ENCODE results near the gene RHBDD3. TPM values are rescaled to one million over a fixed set of nuclear protein-coding genes. Genes with fewer than 3 reads are reported as not detected.

The RHBDD3 gene
- total and polyA plus RNA-seq, 2 of the 8 experiments (the other 6 are each of a cell fraction or from before 2014, with no cell fraction given): 72.1 to 117 TPM

- Histone ChIP-seq H3K56ac (replicated peaks; ENCODE audit: insufficient read length, low read depth, low read length) (no peak overlapping the region), H3K4me3 (ENCODE audit: extremely low read depth in 1 of 4, insufficient read depth in 2 of 4, low read depth in 3 of 4, low read length in 4 of 4) (no peak overlapping the region), H3K79me1 (ENCODE audit: low read depth, low read length) (peaks cover 3% of the 10 kb centered on the region; the same call in 1 of the 2 replicates), H4K91ac (replicated peaks; ENCODE audit: insufficient read length, low read length) (no peak overlapping the region), H4K5ac (ENCODE audit: insufficient read length, low read depth, low read length) (no peak overlapping the region), H3K36me3 (ENCODE audit: control insufficient read depth in 2 of 4, insufficient read depth in 4 of 4, low read length in 3 of 4) (peaks cover 0 to 13% (median 1%) of the 10 kb centered on the region in 4 experiments; a peak in 4 of 8 replicates), H2BK120ac (replicated peaks; ENCODE audit: low read depth, low read length) (no peak overlapping the region), H2BK20ac (ENCODE audit: low read length) (no peak overlapping the region), H3K23ac (ENCODE audit: insufficient read length) (no peak overlapping the region), H3K18ac (ENCODE audit: extremely low read depth, low read length) (no peak overlapping the region), H3K23me2 (ENCODE audit: low read depth, low read length) (no peaks in the 10 kb centered on the region), H3K4me2 (ENCODE audit: insufficient read depth in 1 of 2, low read depth in 2 of 2, low read length in 2 of 2) (no peak overlapping the region), H2AK5ac (ENCODE audit: low read depth, low read length) (no peak overlapping the region), H4K8ac (ENCODE audit: extremely low read depth, insufficient read depth, low read length) (no peak overlapping the region), H3K79me2 (ENCODE audit: control insufficient read depth in 1 of 2, insufficient read depth in 2 of 2, low read length in 2 of 2) (no peaks in the 10 kb centered on the region), H3K4ac (replicated peaks; ENCODE audit: insufficient read length, low read depth, low read length) (no peak overlapping the region), H4K20me1 (replicated peaks in 1 of 2; ENCODE audit: control insufficient read depth in 1 of 2, insufficient read depth in 2 of 2, low read length in 2 of 2) (peaks cover 3 to 19% of the 10 kb centered on the region in 2 experiments), H3K27ac (ENCODE audit: low read depth, low read length) (no peak overlapping the region), H2AFZ (ENCODE audit: low read length) (no peak overlapping the region), H2BK12ac (ENCODE audit: low read depth, low read length) (no peak overlapping the region), H3K9me3 (ENCODE audit: insufficient read depth in 2 of 2, low read depth in 1 of 2, low read length in 1 of 2) (no peaks in the 10 kb centered on the region), H3K14ac (ENCODE audit: insufficient read length) (no peak overlapping the region), H2BK5ac (ENCODE audit: low read depth, low read length) (no peak overlapping the region), H3K9ac (replicated peaks in 1 of 4; ENCODE audit: extremely low read depth in 1 of 4, low read depth in 3 of 4, low read length in 3 of 4) (no peak overlapping the region), H3K27me3 (replicated peaks in 1 of 4; ENCODE audit: control insufficient read depth in 3 of 4, extremely low read depth in 1 of 4, insufficient read depth in 3 of 4, low read length in 3 of 4) (no peaks in the 10 kb centered on the region), H3K4me1 (replicated peaks in 1 of 4; ENCODE audit: control insufficient read depth in 3 of 4, insufficient read depth in 4 of 4, low read length in 3 of 4) (peaks cover 0 to 6% (median 0%) of the 10 kb centered on the region in 4 experiments; a peak in 2 of 7 replicates), H2BK15ac (ENCODE audit: low read length) (no peak overlapping the region)
- DNase-seq (ENCODE audit: low read depth in 1 of 2, low spot score in 2 of 2) (no peak), FAIRE-seq (no peak)
- CTCF ChIA-PET (ENCODE audit: partially characterized antibody): interaction anchor here (0.6 to 4.6 kb wide), 4 partner anchors 11 to 312 kb away, joined by 3 to 34 read pairs (median 4); no protein-coding TSS in a partner anchor
- WGBS, 2 experiments (ENCODE audit: extremely low coverage in 1 of 2, insufficient coverage in 1 of 2, insufficient read length in 1 of 2, insufficient replicate concordance in 2 of 2, low coverage in 1 of 2, low lambda C conversion rate in 2 of 2, missing lambda C conversion rate in 1 of 2): 90% methylated on average over 8 of the region's 8 CpGs; no CpG with 5 or more reads in 1 of the 2 experiments
- POLR2A ChIA-PET (ENCODE audit: partially characterized antibody): interaction anchor here (0.6 to 8.6 kb wide), 8 partner anchors 9 to 112 kb away, joined by 3 to 139 read pairs (median 4); partner anchors contain the start of genes EWSR1 and RHBDD3
- TF ChIP-seq RXRA (IDR thresholded peaks at IDR 0.05; ENCODE audit: insufficient read depth, low read depth, low read length) (no peak), NANOG (IDR thresholded peaks at IDR 0.05; ENCODE audit: insufficient read depth, low read depth, low read length, poor library complexity, severe bottlenecking) (no peak), GTF2F1 (IDR thresholded peaks at IDR 0.05; ENCODE audit: borderline replicate concordance, low read depth, low read length) (no peak), EP300 (IDR thresholded peaks at IDR 0.05; ENCODE audit: borderline replicate concordance in 1 of 2, low read depth in 2 of 2, low read length in 2 of 2) (no peak), TEAD4 (IDR thresholded peaks at IDR 0.05; ENCODE audit: low read depth, low read length) (no peak), CHD1 (IDR thresholded peaks at IDR 0.05; ENCODE audit: low read depth, low read length) (no peak), ZNF274 (IDR thresholded peaks at IDR 0.05; ENCODE audit: borderline replicate concordance, extremely low read depth, low read length) (no peak), ASH2L (IDR thresholded peaks at IDR 0.05; ENCODE audit: low read length) (no peak), CHD2 (IDR thresholded peaks at IDR 0.05; ENCODE audit: low read length) (no peak), POLR2A (IDR thresholded peaks at IDR 0.05; ENCODE audit: control extremely low read depth in 1 of 2, low read depth in 2 of 2, low read length in 2 of 2) (no peak), RBBP5 (IDR thresholded peaks at IDR 0.05; ENCODE audit: borderline replicate concordance, low read depth, low read length) (no peak)
- TF ChIP-seq, protein P1, sequence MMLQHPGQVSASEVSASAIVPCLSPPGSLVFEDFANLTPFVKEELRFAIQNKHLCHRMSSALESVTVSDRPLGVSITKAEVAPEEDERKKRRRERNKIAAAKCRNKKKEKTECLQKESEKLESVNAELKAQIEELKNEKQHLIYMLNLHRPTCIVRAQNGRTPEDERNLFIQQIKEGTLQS (IDR thresholded peaks at IDR 0.05; ENCODE audit: insufficient read depth, low read depth, low read length): no peak
Observed at GRCh38 chr22:29256606-29257325, 11.0 kb downstream of the RHBDD3 start.
